Measurements from ENCODE around the gene PADI4.

- TF ChIP-seq POLR2AphosphoS5 (IDR thresholded peaks at IDR 0.05; ENCODE audit: low read depth, low read length) (no peak), POLR2A (IDR thresholded peaks at IDR 0.05; ENCODE audit: low read depth, low read length) (no peak), TAF1 (IDR thresholded peaks at IDR 0.05; ENCODE audit: borderline replicate concordance, low read depth, low read length) (no peak)
These were observed 27.6 kb upstream of the PADI4 start for GRCh38 chr1:17280436-17280835.
